Gastrocnemius medialis (tissue), 4 donors: ENCODE measurements around the gene SOX11. TPM values are rescaled to one million over a fixed set of nuclear protein-coding genes. Genes with fewer than 3 reads are reported as not detected.

Experiments
- ATAC-seq, 2 donors: fragments of 150-250 bp; one replicate each; pipeline ENCODE4 v1.9.1; 2016
- DNase-seq, 2 donors: peaks; one replicate each; pipeline ENCODE4 v3.0.0-alpha.2; 2019
- H3K27ac ChIP-seq, 4 donors: fragments of 200-600 bp; sonication (generic); 1 replicate in 1 of 4; 2 replicates in 3 of 4; pipeline ENCODE4 v1.5.1; 2016 to 2018; ENCODE audit warnings: mild to moderate bottlenecking in 2 of 4, moderate library complexity in 1 of 4
- H3K27me3 ChIP-seq, 3 donors: fragments of 200-600 bp; sonication (generic) in 2 of 3; 1 replicate in 1 of 3; 2 replicates in 2 of 3; pipeline versions ENCODE4 v1.5.1 to v1.6.0; 2016 to 2019; ENCODE audit warnings: mild to moderate bottlenecking in 1 of 3, moderate library complexity in 1 of 3
- H3K36me3 ChIP-seq, 2 donors: fragments of 200-600 bp; sonication (generic) in 1 of 2; one replicate each; pipeline ENCODE4 v1.5.1; 2017 to 2018
- H3K4me1 ChIP-seq, 2 donors: fragments of 200-600 bp; sonication (generic) in 1 of 2; one replicate each; pipeline ENCODE4 v1.5.1; 2016 to 2017; ENCODE audit warnings: mild to moderate bottlenecking in 2 of 2
- H3K4me3 ChIP-seq, 4 donors: fragments of 200-600 bp; sonication (generic) in 3 of 4; 1 replicate in 1 of 4; 2 replicates in 3 of 4; pipeline ENCODE4 v1.5.1; 2016 to 2019; ENCODE audit warnings: mild to moderate bottlenecking in 2 of 4
- H3K9me3 ChIP-seq, 3 donors: fragments of 200-600 bp; sonication (generic) in 2 of 3; 1 replicate in 1 of 3; 2 replicates in 2 of 3; pipeline ENCODE4 v1.5.1; 2016 to 2019
- POLR2A ChIP-seq, 2 donors: fragments of 450-650 bp; IDR thresholded peaks; one replicate each; pipeline ENCODE4 v1.6.1; 2017; ENCODE audit warnings: antibody characterized with exemption in 2 of 2, mild to moderate bottlenecking in 2 of 2, moderate library complexity in 2 of 2
- in situ Hi-C, 4 donors: fragments of 200-750 bp; cut with MboI; loops; one replicate each; pipeline versions ENCODE4 v1.15.0 to v1.8.0; 2017; ENCODE audit warnings: low sequenced_read_pairs in 4 of 4
- intact Hi-C: fragments of 100-400 bp; cut with DNase I; formaldehyde crosslinking; loops from one replicate; pipeline ENCODE4 v1.15.1; 2023; ENCODE audit warnings: low total_unique reads
- total RNA-seq, 4 donors: library from RNA; depleted of rRNA; stranded (reverse); fragments of >200 nt; gene quantifications; one replicate each; pipeline versions ENCODE4 v1.1.0 to v1.2.3, GENCODE V29; 2016
- TF ChIP-seq, protein P1 (sequence below), 5 experiments: fragments of 450-650 bp in 3 of 5; fragments of 200-600 bp in 2 of 5; sonication (generic) in 2 of 5; IDR thresholded peaks in 4 of 5; conservative IDR thresholded peaks in 1 of 5; 1 replicate in 4 of 5; 2 replicates in 1 of 5; pipeline ENCODE4 v1.5.1; 2016 to 2019; ENCODE audit warnings: antibody characterized with exemption in 5 of 5, mild to moderate bottlenecking in 3 of 5, moderate library complexity in 3 of 5

SOX11 gene
- total RNA-seq, 4 donors from 2014 or later, result not detected

- no peak for DNase-seq
These were observed 43.9 kb downstream of the SOX11 start for GRCh38 chr2:5736050-5736449.

GRCh38 chr2:5736886-5737285, 44.7 kb downstream of the SOX11 start:
- ATAC-seq, result no peak
- in situ Hi-C loops, result no loop called here

More at GRCh38 chr2:5736050-5736449, 43.9 kb downstream of the SOX11 start:
- no peak for ATAC-seq
- no peaks in the 10 kb centered on the region for H3K27me3 ChIP-seq
- no peak overlapping the region for H3K27ac ChIP-seq
- H3K9me3 ChIP-seq, result no peaks in the 10 kb centered on the region
- TF ChIP-seq, protein P1, sequence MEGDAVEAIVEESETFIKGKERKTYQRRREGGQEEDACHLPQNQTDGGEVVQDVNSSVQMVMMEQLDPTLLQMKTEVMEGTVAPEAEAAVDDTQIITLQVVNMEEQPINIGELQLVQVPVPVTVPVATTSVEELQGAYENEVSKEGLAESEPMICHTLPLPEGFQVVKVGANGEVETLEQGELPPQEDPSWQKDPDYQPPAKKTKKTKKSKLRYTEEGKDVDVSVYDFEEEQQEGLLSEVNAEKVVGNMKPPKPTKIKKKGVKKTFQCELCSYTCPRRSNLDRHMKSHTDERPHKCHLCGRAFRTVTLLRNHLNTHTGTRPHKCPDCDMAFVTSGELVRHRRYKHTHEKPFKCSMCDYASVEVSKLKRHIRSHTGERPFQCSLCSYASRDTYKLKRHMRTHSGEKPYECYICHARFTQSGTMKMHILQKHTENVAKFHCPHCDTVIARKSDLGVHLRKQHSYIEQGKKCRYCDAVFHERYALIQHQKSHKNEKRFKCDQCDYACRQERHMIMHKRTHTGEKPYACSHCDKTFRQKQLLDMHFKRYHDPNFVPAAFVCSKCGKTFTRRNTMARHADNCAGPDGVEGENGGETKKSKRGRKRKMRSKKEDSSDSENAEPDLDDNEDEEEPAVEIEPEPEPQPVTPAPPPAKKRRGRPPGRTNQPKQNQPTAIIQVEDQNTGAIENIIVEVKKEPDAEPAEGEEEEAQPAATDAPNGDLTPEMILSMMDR (IDR thresholded peaks at IDR 0.05 in 4 of 5, conservative IDR thresholded peaks at IDR 0.05 in 1 of 5), result no peak
- TF ChIP-seq POLR2A (IDR thresholded peaks at IDR 0.05), result no peak
- in situ Hi-C loops (no loop called here), intact Hi-C loops (no loop called here)
- H3K36me3 ChIP-seq, result no peaks in the 10 kb centered on the region
- no peaks in the 10 kb centered on the region for H3K4me1 ChIP-seq
- no peak overlapping the region for H3K4me3 ChIP-seq

DNA sequence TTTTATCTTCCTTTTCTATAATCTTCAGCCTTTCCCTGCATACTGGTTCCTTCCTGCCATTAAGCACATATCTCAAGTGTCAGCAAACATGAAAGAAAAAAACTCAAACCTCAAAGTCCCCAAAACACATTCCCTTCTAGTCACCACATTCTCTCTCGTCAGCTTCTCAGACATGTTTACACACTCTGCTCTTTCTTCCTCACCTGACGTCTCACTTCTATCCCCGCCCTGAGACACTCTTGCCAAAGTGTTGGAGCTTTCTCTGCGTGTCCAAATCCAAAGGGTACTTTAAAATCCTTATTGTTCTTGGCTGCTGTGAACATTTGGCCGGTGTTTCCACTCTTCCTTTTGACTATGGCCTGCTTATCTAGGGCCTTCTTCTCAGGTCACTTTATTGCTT, 47.9 kb downstream of the SOX11 start:
- no peak overlapping the region for H3K27ac ChIP-seq
- DNase-seq (no peak), ATAC-seq (no peak)
- H3K9me3 ChIP-seq, result no peaks in the 10 kb centered on the region
- intact Hi-C loops, result no loop called here
- H3K36me3 ChIP-seq, result no peaks in the 10 kb centered on the region
- no peaks in the 10 kb centered on the region for H3K4me1 ChIP-seq
- H3K4me3 ChIP-seq, result no peak overlapping the region
- TF ChIP-seq, protein P1 (IDR thresholded peaks at IDR 0.05 in 4 of 5, conservative IDR thresholded peaks at IDR 0.05 in 1 of 5), result no peak
- no peak for TF ChIP-seq POLR2A (IDR thresholded peaks at IDR 0.05)
- in situ Hi-C loops, result no loop called here
- no peaks in the 10 kb centered on the region for H3K27me3 ChIP-seq

More at GRCh38 chr2:5736886-5737285, 44.7 kb downstream of the SOX11 start:
- Histone ChIP-seq H3K4me1 (no peaks in the 10 kb centered on the region), H3K27me3 (no peaks in the 10 kb centered on the region), H3K4me3 (no peak overlapping the region), H3K9me3 (no peaks in the 10 kb centered on the region), H3K27ac (no peak overlapping the region), H3K36me3 (no peaks in the 10 kb centered on the region)
- TF ChIP-seq, protein P1 (IDR thresholded peaks at IDR 0.05 in 4 of 5, conservative IDR thresholded peaks at IDR 0.05 in 1 of 5), result no peak
- DNase-seq, result no peak
- intact Hi-C loops, result no loop called here

DNA sequence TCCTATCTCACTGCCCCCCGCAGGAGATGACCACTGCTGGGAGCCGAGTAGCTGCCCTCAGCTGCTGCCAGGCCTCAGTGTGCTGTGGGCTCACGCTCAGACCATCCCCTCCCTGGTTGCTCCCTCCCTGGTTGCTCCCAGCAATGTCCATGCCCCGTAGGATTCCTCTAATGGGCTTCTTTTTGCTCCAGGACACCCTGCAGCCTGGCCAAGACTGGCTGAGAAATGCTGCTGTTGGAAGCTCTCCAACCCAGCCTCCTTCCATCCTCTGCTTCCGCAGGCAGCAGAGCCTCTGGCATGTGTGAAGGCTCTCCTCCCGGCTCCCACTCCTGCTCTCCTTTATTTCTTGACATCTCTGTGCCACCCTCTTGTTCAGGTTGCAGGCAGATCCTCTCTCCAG, 48.6 kb downstream of the SOX11 start:
- no peak for ATAC-seq
- Histone ChIP-seq H3K36me3 (no peaks in the 10 kb centered on the region), H3K4me3 (no peak overlapping the region), H3K9me3 (no peaks in the 10 kb centered on the region), H3K27ac (no peak overlapping the region), H3K4me1 (no peaks in the 10 kb centered on the region), H3K27me3 (no peaks in the 10 kb centered on the region)
- TF ChIP-seq POLR2A (IDR thresholded peaks at IDR 0.05), result no peak
- TF ChIP-seq, protein P1 (IDR thresholded peaks at IDR 0.05 in 4 of 5, conservative IDR thresholded peaks at IDR 0.05 in 1 of 5), result no peak
- no peak for DNase-seq
- in situ Hi-C loops (no loop called here), intact Hi-C loops (no loop called here)

DNA sequence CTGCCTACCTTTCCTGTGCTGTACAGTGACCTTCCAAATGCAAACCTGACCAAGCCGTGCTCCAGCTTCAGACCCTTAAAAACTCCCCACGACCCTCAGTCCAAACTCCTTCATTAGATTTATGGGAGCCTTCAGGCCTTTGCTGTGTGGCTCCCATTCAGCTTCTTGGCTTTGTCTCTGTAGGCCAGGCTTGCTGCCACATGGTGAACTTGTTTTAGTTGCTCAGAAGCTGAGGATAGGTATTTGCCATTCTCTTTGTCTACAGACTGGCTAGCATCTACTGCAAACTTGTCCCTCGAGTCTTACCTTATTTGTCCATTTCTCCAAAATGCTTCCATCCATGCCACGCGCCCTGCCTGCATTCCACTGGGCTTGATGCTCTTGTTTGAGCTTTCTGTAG, 49.1 kb downstream of the SOX11 start:
- in situ Hi-C loops (no loop called here), intact Hi-C loops (no loop called here)
- Histone ChIP-seq H3K4me1 (no peaks in the 10 kb centered on the region), H3K4me3 (no peak overlapping the region), H3K9me3 (no peaks in the 10 kb centered on the region), H3K36me3 (no peaks in the 10 kb centered on the region), H3K27ac (no peak overlapping the region), H3K27me3 (no peaks in the 10 kb centered on the region)
- ATAC-seq (no peak), DNase-seq (no peak)
- TF ChIP-seq POLR2A (IDR thresholded peaks at IDR 0.05), result no peak
- TF ChIP-seq, protein P1 (IDR thresholded peaks at IDR 0.05 in 4 of 5, conservative IDR thresholded peaks at IDR 0.05 in 1 of 5), result no peak
